ENCODE results near the gene SHISAL1.

SHISAL1 gene

GRCh38 chr22:44215287-44215686, 97.5 kb downstream of the SHISAL1 start:
- H3K9me3 ChIP-seq (replicated peaks; ENCODE audit: insufficient read depth, low read length), result no peaks in the 10 kb centered on the region
- TF ChIP-seq CTCF (IDR thresholded peaks at IDR 0.05; ENCODE audit: low read length) (no peak), EZH2phosphoT487 (IDR thresholded peaks at IDR 0.05; ENCODE audit: low read length) (no peak), EZH2 (optimal IDR thresholded peaks at IDR 0.05; ENCODE audit: low read depth, low read length) (no peak)
- no peaks in the 10 kb centered on the region for H4K20me1 ChIP-seq (ENCODE audit: insufficient read depth, low read length)
- H3K36me3 ChIP-seq (replicated peaks; ENCODE audit: insufficient read depth, low read length), result no peaks in the 10 kb centered on the region
- no peak overlapping the region for H3K4me3 ChIP-seq (ENCODE audit: low read length)
- no peaks in the 10 kb centered on the region for H3F3A ChIP-seq (ENCODE audit: insufficient read depth, low read length)
- H3K9me2 ChIP-seq (replicated peaks; ENCODE audit: insufficient read depth, low read length), result no peaks in the 10 kb centered on the region
- no peaks in the 10 kb centered on the region for H3K4me1 ChIP-seq (ENCODE audit: low read length)
- H3K4me2 ChIP-seq (ENCODE audit: low read depth, low read length), result no peak overlapping the region
- no peak overlapping the region for H3K9ac ChIP-seq (ENCODE audit: low read length)
- no peaks in the 10 kb centered on the region for H3K79me2 ChIP-seq (ENCODE audit: low read length)
- peaks cover 48% of the 10 kb centered on the region for H3K27me3 ChIP-seq (replicated peaks; ENCODE audit: insufficient read depth, low read length)
- H2AFZ ChIP-seq (ENCODE audit: low read length), result no peak overlapping the region
- no peak for DNase-seq
- H3K27ac ChIP-seq (ENCODE audit: low read length), result no peak overlapping the region

- no peaks in the 10 kb centered on the region for H4K20me1 ChIP-seq (ENCODE audit: insufficient read depth, low read length)
- H3K27ac ChIP-seq (ENCODE audit: low read length), result no peak overlapping the region
- no peaks in the 10 kb centered on the region for H3K79me2 ChIP-seq (ENCODE audit: low read length)
- TF ChIP-seq CTCF (IDR thresholded peaks at IDR 0.05; ENCODE audit: low read length) (no peak), EZH2 (optimal IDR thresholded peaks at IDR 0.05; ENCODE audit: low read depth, low read length) (no peak), EZH2phosphoT487 (IDR thresholded peaks at IDR 0.05; ENCODE audit: low read length) (no peak)
- no peaks in the 10 kb centered on the region for H3K36me3 ChIP-seq (replicated peaks; ENCODE audit: insufficient read depth, low read length)
- DNase-seq, result no peak
- H3K9ac ChIP-seq (ENCODE audit: low read length), result no peak overlapping the region
- no peaks in the 10 kb centered on the region for H3K9me2 ChIP-seq (replicated peaks; ENCODE audit: insufficient read depth, low read length)
- no peaks in the 10 kb centered on the region for H3F3A ChIP-seq (ENCODE audit: insufficient read depth, low read length)
- H3K9me3 ChIP-seq (replicated peaks; ENCODE audit: insufficient read depth, low read length), result no peaks in the 10 kb centered on the region
- H3K27me3 ChIP-seq (replicated peaks; ENCODE audit: insufficient read depth, low read length), result peaks cover 48% of the 10 kb centered on the region
- no peaks in the 10 kb centered on the region for H3K4me1 ChIP-seq (ENCODE audit: low read length)
- H3K4me3 ChIP-seq (ENCODE audit: low read length), result no peak overlapping the region
- no peak overlapping the region for H2AFZ ChIP-seq (ENCODE audit: low read length)
- no peak overlapping the region for H3K4me2 ChIP-seq (ENCODE audit: low read depth, low read length)
Observed at GRCh38 chr22:44214764-44215163, 98.0 kb downstream of the SHISAL1 start.

- no peak for DNase-seq
- TF ChIP-seq EZH2 (optimal IDR thresholded peaks at IDR 0.05; ENCODE audit: low read depth, low read length), result no peak
- TF ChIP-seq EZH2phosphoT487 (IDR thresholded peaks at IDR 0.05; ENCODE audit: low read length), result no peak
- no peak for TF ChIP-seq CTCF (IDR thresholded peaks at IDR 0.05; ENCODE audit: low read length)
- H2AFZ ChIP-seq (ENCODE audit: low read length), result no peak overlapping the region
- H3F3A ChIP-seq (ENCODE audit: insufficient read depth, low read length), result no peaks in the 10 kb centered on the region
- no peaks in the 10 kb centered on the region for H3K9me3 ChIP-seq (replicated peaks; ENCODE audit: insufficient read depth, low read length)
- no peaks in the 10 kb centered on the region for H3K36me3 ChIP-seq (replicated peaks; ENCODE audit: insufficient read depth, low read length)
- no peaks in the 10 kb centered on the region for H3K79me2 ChIP-seq (ENCODE audit: low read length)
- no peak overlapping the region for H3K4me3 ChIP-seq (ENCODE audit: low read length)
- H4K20me1 ChIP-seq (ENCODE audit: insufficient read depth, low read length), result no peaks in the 10 kb centered on the region
- H3K4me2 ChIP-seq (ENCODE audit: low read depth, low read length), result no peak overlapping the region
- H3K9ac ChIP-seq (ENCODE audit: low read length), result no peak overlapping the region
- H3K27me3 ChIP-seq (replicated peaks; ENCODE audit: insufficient read depth, low read length), result peaks cover 44% of the 10 kb centered on the region
- H3K27ac ChIP-seq (ENCODE audit: low read length), result no peak overlapping the region
- no peaks in the 10 kb centered on the region for H3K4me1 ChIP-seq (ENCODE audit: low read length)
- no peaks in the 10 kb centered on the region for H3K9me2 ChIP-seq (replicated peaks; ENCODE audit: insufficient read depth, low read length)
Observed at GRCh38 chr22:44214187-44214586, 98.6 kb downstream of the SHISAL1 start.
